T-cell (primary cell): ENCODE measurements around the gene RGS18. TPM values are rescaled to one million over a fixed set of nuclear protein-coding genes. Genes with fewer than 3 reads are reported as not detected.

Experiments used
- ATAC-seq, 4 experiments: fragments of 200-7000 bp in 3 of 4; fragments of 150-1000 bp in 1 of 4; cut with Tn5 transposase; replicated peaks in 1 of 4; 1 replicate in 3 of 4; 2 replicates in 1 of 4; pipeline ENCODE4 v1.10.0; 2021; ENCODE audit warnings: moderate library complexity in 3 of 4, mild to moderate bottlenecking in 2 of 4, moderate number of reproducible peaks in 1 of 4
- CTCF ChIA-PET, 2 donors: fragments of 300-600 bp; sonication (Branson Sonifier 250); formaldehyde crosslinking; loops; one replicate each; lab custom pipeline; 2022; ENCODE audit warnings: antibody characterized with exemption in 2 of 2; lab: Charles Lee
- POLR2A ChIA-PET, 2 donors: fragments of 300-600 bp; sonication (Branson Sonifier 250); formaldehyde crosslinking; loops; one replicate each; lab custom pipeline; 2022; ENCODE audit warnings: antibody characterized with exemption in 2 of 2; lab: Charles Lee
- DNase-seq, 35 experiments: peaks; one replicate each; pipeline versions ENCODE4 v3.0.0 to v3.0.0-alpha.2; 2013 to 2023
- H3K27ac ChIP-seq: one replicate; pipeline ENCODE4 v1.5.1; 2013; ENCODE audit warnings: low read length
- H3K27me3 ChIP-seq, 2 experiments: replicated peaks in 1 of 2; 1 replicate in 1 of 2; 2 replicates in 1 of 2; pipeline versions ENCODE4 v1.6.1 to v1.7.0; 2013; ENCODE audit warnings: low read length in 1 of 2, mixed read lengths in 1 of 2; ENCODE audit not compliant: control insufficient read depth in 2 of 2, insufficient read depth in 2 of 2; ENCODE audit errors: extremely low read depth in 1 of 2
- H3K36me3 ChIP-seq, 2 donors: 1 replicate in 1 of 2; 2 replicates in 1 of 2; pipeline versions ENCODE4 v1.6.1 to v1.7.0; 2013; ENCODE audit warnings: low read length in 1 of 2; ENCODE audit not compliant: control insufficient read depth in 2 of 2, insufficient read depth in 1 of 2; ENCODE audit errors: extremely low read depth in 1 of 2
- H3K4me1 ChIP-seq, 2 experiments: 1 replicate in 1 of 2; 2 replicates in 1 of 2; pipeline versions ENCODE4 v1.6.1 to v1.7.0; 2013; ENCODE audit warnings: low read length in 2 of 2, mixed read lengths in 1 of 2; ENCODE audit not compliant: insufficient read depth in 2 of 2, control insufficient read depth in 1 of 2; ENCODE audit errors: extremely low read depth in 1 of 2
- H3K4me3 ChIP-seq, 2 donors: 1 replicate in 1 of 2; 2 replicates in 1 of 2; pipeline versions ENCODE4 v1.5.1 to v1.7.0; 2013; ENCODE audit warnings: mild to moderate bottlenecking in 2 of 2, low read length in 1 of 2, moderate library complexity in 1 of 2; ENCODE audit not compliant: control insufficient read depth in 1 of 2; ENCODE audit errors: extremely low read depth in 1 of 2
- H3K9me3 ChIP-seq: 2 replicates; pipeline ENCODE4 v1.7.0; 2013
- H3K27ac Mint-ChIP-seq, 2 donors: one replicate each; pipeline ENCODE4 v1.8.0; 2020 to 2021; ENCODE audit warnings: mild to moderate bottlenecking in 2 of 2, mixed read lengths in 2 of 2
- H3K27me3 Mint-ChIP-seq, 2 donors: one replicate each; pipeline ENCODE4 v1.8.0; 2021 to 2022; ENCODE audit warnings: mixed read lengths in 2 of 2
- H3K36me3 Mint-ChIP-seq: one replicate; pipeline ENCODE4 v1.8.0; 2021; ENCODE audit warnings: mixed read lengths
- H3K4me1 Mint-ChIP-seq, 3 donors: one replicate each; pipeline ENCODE4 v1.8.0; 2020 to 2022; ENCODE audit warnings: mixed read lengths in 3 of 3, mild to moderate bottlenecking in 1 of 3
- H3K4me3 Mint-ChIP-seq, 3 donors: one replicate each; pipeline ENCODE4 v1.8.0; 2020 to 2022; ENCODE audit warnings: mild to moderate bottlenecking in 3 of 3, mixed read lengths in 3 of 3, moderate library complexity in 3 of 3
- H3K9me3 Mint-ChIP-seq, 3 donors: one replicate each; pipeline ENCODE4 v1.8.0; 2020 to 2022; ENCODE audit warnings: mixed read lengths in 3 of 3
- WGBS: methylation state at CpG from one replicate; pipeline ENCODE4 v1.1.5; 2013; ENCODE audit warnings: missing lambda C conversion rate; ENCODE audit not compliant: insufficient coverage; 5-methylcytosine and 5-hydroxymethylcytosine counted together
- total RNA-seq, 35 experiments: library from RNA in 6 of 35; stranded (reverse) in 6 of 35; fragments of 120-200 nt in 1 of 35; gene quantifications; one replicate each; pipeline versions ENCODE4 v1.2.1 to v1.2.4 and lab custom pipeline; 2013 to 2026

The RGS18 gene, protein sequence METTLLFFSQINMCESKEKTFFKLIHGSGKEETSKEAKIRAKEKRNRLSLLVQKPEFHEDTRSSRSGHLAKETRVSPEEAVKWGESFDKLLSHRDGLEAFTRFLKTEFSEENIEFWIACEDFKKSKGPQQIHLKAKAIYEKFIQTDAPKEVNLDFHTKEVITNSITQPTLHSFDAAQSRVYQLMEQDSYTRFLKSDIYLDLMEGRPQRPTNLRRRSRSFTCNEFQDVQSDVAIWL
- total RNA-seq = 1 to 10 TPM in 2 of 5 donors, under 1 TPM in 3; 0.53 to 2.5 (median 0.72) TPM
- total RNA-seq (2013) = 8.1 TPM
- total RNA-seq (lab: John Stamatoyannopoulos, UW) = 0.04 to 2.6 (median 0.85) reads per million in 29 experiments

DNA sequence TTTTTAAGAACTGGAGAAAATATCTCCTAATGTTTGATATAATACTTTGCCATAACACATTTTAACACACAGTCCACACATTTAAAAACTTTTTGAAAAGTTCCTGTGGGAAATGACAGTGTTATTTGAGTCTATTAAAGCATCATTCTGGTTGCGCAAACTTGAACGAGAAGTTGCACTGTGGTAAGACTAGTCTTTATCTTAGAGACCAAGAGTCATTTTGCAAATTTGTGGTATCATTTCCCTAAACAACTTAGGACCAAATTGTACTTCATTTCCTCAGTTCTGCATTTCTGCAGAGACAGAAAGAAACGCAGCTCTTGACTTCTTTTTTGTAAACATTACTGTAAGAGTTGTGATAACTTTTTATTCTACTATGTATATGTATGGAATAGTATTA, at the start of gene RGS18:
TSS of gene RGS18 (plus strand) at position 282 of the 400 bp plus-strand sequence. CDS start 176 bp downstream, outside the sequence.
- no peaks in the 10 kb centered on the region for H3K36me3 ChIP-seq

DNA sequence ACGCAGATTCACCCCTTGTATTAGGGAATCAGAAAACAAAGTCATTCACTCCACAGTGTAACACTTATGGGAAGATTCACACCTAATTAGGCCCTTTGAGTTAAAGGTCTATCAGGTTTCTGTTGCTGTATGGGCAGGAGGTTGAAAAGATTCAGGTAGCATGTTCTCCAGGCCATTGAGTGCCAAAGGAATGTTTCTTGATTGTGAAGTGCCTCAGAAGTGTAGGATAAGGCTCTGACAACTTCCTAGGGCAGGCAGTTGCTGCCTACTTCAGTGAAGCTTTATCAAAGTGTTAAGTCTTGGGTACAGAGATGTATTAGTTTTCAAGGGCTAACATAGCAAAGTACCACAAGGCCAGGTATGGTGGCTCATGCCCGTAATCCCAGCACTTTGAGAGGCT, 48.7 kb upstream of the RGS18 start:
- H3K27ac Mint-ChIP-seq = no peak overlapping the region
- no peaks in the 10 kb centered on the region for H3K36me3 Mint-ChIP-seq
- H3K4me3 Mint-ChIP-seq = no peak overlapping the region
- DNase-seq (no peak), ATAC-seq (no peak)
- CTCF ChIA-PET = no interaction called here
- no peaks in the 10 kb centered on the region for H3K4me1 Mint-ChIP-seq
- Histone ChIP-seq H3K27me3 (no peaks in the 10 kb centered on the region), H3K4me1 (no peaks in the 10 kb centered on the region), H3K9me3 (no peaks in the 10 kb centered on the region), H3K4me3 (no peak overlapping the region), H3K36me3 (no peaks in the 10 kb centered on the region), H3K27ac (no peak overlapping the region)
- POLR2A ChIA-PET = no interaction called here
- WGBS = 83% methylated on average over 1 of the region's 2 CpGs
- peaks cover 0 to 6% (median 4%) of the 10 kb centered on the region in 3 donors for H3K9me3 Mint-ChIP-seq
- no peaks in the 10 kb centered on the region for H3K27me3 Mint-ChIP-seq

More for the DNA sequence above, at the start of gene RGS18:
- Histone ChIP-seq H3K27me3 (no peaks in the 10 kb centered on the region), H3K4me1 (peaks cover 0 to 10% of the 10 kb centered on the region in 2 experiments), H3K4me3 (no peak within 1 kb of the TSS), H3K9me3 (no peaks in the 10 kb centered on the region), H3K27ac (no peak within 1 kb of the TSS)
- DNase-seq (peak in 1 of 35 experiments; percentile 4), ATAC-seq (no peak)
- WGBS = no CpG with 5 or more reads among the region's 3 CpGs
- Mint-ChIP-seq H3K9me3 (no peaks in the 10 kb centered on the region), H3K4me3 (peak within 1 kb of the TSS in 1 of 3 donors; percentile 11), H3K36me3 (no peaks in the 10 kb centered on the region), H3K27me3 (no peaks in the 10 kb centered on the region), H3K27ac (no peak within 1 kb of the TSS), H3K4me1 (no peaks in the 10 kb centered on the region)
- ChIA-PET POLR2A (no interaction called here), CTCF (no interaction called here)

DNA sequence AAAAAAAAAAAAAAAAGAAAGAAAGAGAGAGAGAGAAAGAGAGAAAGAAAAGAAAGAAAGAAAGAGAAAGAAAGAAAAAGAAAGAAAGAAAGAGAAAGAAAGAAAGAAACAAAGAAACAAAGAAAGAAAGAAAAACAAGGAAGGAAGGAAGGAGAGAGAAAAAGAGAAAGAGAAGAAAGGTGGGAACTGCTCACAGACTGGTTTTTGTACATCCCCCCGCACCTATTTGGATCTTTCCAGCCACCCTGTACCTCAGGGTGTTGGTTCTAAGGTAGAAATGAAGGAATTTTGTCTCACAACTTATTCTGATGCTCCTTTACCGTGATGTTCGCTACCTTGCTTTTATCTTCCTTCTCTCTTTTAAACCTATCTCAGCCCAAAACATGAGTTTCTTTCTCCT, 43.3 kb upstream of the RGS18 start:
- Histone ChIP-seq H3K27me3 (no peaks in the 10 kb centered on the region), H3K9me3 (no peaks in the 10 kb centered on the region), H3K4me3 (no peak overlapping the region), H3K4me1 (no peaks in the 10 kb centered on the region), H3K27ac (no peak overlapping the region), H3K36me3 (no peaks in the 10 kb centered on the region)
- CTCF ChIA-PET = no interaction called here
- DNase-seq = no peak
- H3K27me3 Mint-ChIP-seq = no peaks in the 10 kb centered on the region
- H3K4me3 Mint-ChIP-seq = no peak overlapping the region
- no peaks in the 10 kb centered on the region for H3K4me1 Mint-ChIP-seq
- POLR2A ChIA-PET = no interaction called here
- no peaks in the 10 kb centered on the region for H3K36me3 Mint-ChIP-seq
- H3K9me3 Mint-ChIP-seq = peaks cover 2 to 11% (median 4%) of the 10 kb centered on the region in 3 donors
- H3K27ac Mint-ChIP-seq = no peak overlapping the region
- 80% methylated on average over 1 of the region's 3 CpGs for WGBS
- ATAC-seq = no peak

DNA sequence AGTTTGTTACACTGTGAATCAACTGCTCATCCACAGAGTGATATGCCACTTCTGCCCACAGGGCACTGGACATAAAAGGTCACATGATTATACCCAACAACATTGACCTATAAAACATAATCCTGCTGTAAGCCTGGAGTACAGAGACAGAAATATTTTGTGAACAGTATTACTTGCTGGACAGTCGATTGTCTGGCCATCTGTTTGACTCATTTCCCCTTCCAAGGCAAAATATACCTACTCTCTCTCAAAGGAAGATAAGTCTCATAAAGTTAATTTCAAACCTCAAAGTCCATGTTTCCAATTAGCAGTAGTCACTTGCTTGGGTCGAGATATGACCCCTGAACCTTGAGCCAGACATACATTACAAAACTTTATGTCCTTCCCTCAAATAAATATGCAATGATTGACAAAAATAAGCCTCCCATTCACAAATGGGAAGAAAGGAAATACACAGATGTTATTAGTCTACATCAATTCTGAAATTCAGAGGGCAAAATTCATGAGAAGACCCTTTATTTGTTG, 39.3 kb upstream of the RGS18 start:
- 60% methylated on average over 1 of the region's 2 CpGs for WGBS
- DNase-seq (no peak), ATAC-seq (no peak)
- no peaks in the 10 kb centered on the region for H3K27me3 ChIP-seq
- H3K9me3 Mint-ChIP-seq = peaks cover 2 to 19% (median 4%) of the 10 kb centered on the region in 3 donors
- H3K27me3 Mint-ChIP-seq = no peaks in the 10 kb centered on the region
- H3K4me1 Mint-ChIP-seq = no peaks in the 10 kb centered on the region
- POLR2A ChIA-PET = interaction anchor here in 1 of 2 donors (0.7 kb wide), 1 partner anchor 16 kb away, joined by 4 read pairs; no protein-coding TSS in a partner anchor
- no peaks in the 10 kb centered on the region for H3K36me3 Mint-ChIP-seq
- no peaks in the 10 kb centered on the region for H3K36me3 ChIP-seq
- CTCF ChIA-PET = no interaction called here
- H3K4me1 ChIP-seq = no peaks in the 10 kb centered on the region
- H3K27ac ChIP-seq = no peak overlapping the region
- no peak overlapping the region for H3K4me3 ChIP-seq
- H3K4me3 Mint-ChIP-seq = no peak overlapping the region
- H3K9me3 ChIP-seq = no peaks in the 10 kb centered on the region
- H3K27ac Mint-ChIP-seq = no peak overlapping the region

DNA sequence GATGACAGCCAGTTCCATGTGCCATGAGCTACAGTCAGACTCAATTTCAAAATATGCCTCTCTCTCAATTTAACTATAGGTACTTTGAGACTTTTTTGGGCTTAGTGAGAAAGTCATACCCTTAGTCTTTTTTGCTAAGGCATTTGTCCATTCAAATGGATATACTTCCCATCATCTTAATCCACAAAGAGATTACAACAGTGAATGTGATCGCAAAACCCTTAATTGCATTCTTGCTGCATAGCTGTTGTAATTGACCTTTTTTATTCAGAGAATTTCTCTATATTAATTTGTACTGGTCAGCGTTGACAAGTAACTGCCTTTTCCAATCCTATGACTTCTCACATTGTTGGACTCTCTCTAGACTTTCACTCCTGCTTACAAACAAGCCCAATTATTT, 38.6 kb upstream of the RGS18 start:
- Histone ChIP-seq H3K36me3 (no peaks in the 10 kb centered on the region), H3K4me3 (no peak overlapping the region), H3K27me3 (no peaks in the 10 kb centered on the region), H3K4me1 (no peaks in the 10 kb centered on the region), H3K9me3 (no peaks in the 10 kb centered on the region), H3K27ac (no peak overlapping the region)
- ATAC-seq (no peak), DNase-seq (no peak)
- WGBS = 100% methylated on average over 1 of the region's 2 CpGs
- Mint-ChIP-seq H3K4me3 (no peak overlapping the region), H3K36me3 (no peaks in the 10 kb centered on the region), H3K9me3 (peaks cover 0 to 16% (median 2%) of the 10 kb centered on the region in 3 donors), H3K4me1 (no peaks in the 10 kb centered on the region), H3K27me3 (no peaks in the 10 kb centered on the region), H3K27ac (no peak overlapping the region)
- ChIA-PET POLR2A (no interaction called here), CTCF (no interaction called here)

DNA sequence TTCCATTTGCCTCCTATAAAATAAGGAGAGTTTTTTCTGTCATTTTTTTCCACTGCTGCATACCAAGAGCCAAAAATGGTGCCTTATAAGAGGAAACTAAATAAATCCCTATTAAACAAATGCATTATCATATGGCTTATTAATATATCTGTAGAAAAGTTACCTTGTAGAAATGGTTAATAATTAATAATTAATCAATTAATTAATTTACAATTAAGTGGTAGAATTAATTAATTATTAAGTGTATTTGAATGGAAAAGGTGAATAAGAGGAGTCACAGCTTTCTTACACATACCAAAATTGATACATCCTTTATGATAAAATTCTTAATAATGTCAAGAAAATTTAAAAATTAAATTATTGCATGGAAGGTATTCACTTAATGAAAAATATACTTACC, 35.6 kb upstream of the RGS18 start:
- peaks cover 0 to 2% of the 10 kb centered on the region in 2 experiments for H3K4me1 ChIP-seq
- no peak overlapping the region for H3K4me3 Mint-ChIP-seq
- H3K4me1 Mint-ChIP-seq = no peaks in the 10 kb centered on the region
- CTCF ChIA-PET = no interaction called here
- POLR2A ChIA-PET = no interaction called here
- DNase-seq (no peak), ATAC-seq (no peak)
- peaks cover 0 to 8% (median 2%) of the 10 kb centered on the region in 3 donors for H3K9me3 Mint-ChIP-seq
- no peaks in the 10 kb centered on the region for H3K36me3 Mint-ChIP-seq
- H3K27me3 ChIP-seq = no peaks in the 10 kb centered on the region
- H3K27ac ChIP-seq = no peak overlapping the region
- no peaks in the 10 kb centered on the region for H3K27me3 Mint-ChIP-seq
- no peak overlapping the region for H3K4me3 ChIP-seq
- no peaks in the 10 kb centered on the region for H3K9me3 ChIP-seq
- H3K36me3 ChIP-seq = no peaks in the 10 kb centered on the region
- no peak overlapping the region for H3K27ac Mint-ChIP-seq
